Effector memory CD4-positive, alpha-beta T cell (primary cell): ENCODE data around the gene CYRIA.

Experiments used
- DNase-seq, 3 donors: peaks; one replicate each; pipeline ENCODE4 v3.0.0-alpha.2; 2020
- H3K27ac ChIP-seq: 2 replicates; pipeline ENCODE4 v1.7.0; 2013; ENCODE audit warnings: mild to moderate bottlenecking, low read length, moderate library complexity; ENCODE audit not compliant: insufficient read depth, poor library complexity, severe bottlenecking
- H3K27me3 ChIP-seq: replicated peaks from 2 replicates; pipeline ENCODE4 v1.7.0; 2013; ENCODE audit warnings: mild to moderate bottlenecking, low read length; ENCODE audit not compliant: insufficient read depth, control insufficient read depth, poor library complexity, severe bottlenecking
- H3K36me3 ChIP-seq: 2 replicates; pipeline ENCODE4 v1.7.0; 2013; ENCODE audit warnings: mild to moderate bottlenecking, low read length, moderate library complexity; ENCODE audit not compliant: control insufficient read depth, insufficient read depth
- H3K4me1 ChIP-seq: 2 replicates; pipeline ENCODE4 v1.7.0; 2013; ENCODE audit warnings: low read length, mild to moderate bottlenecking; ENCODE audit not compliant: control insufficient read depth, insufficient read depth, poor library complexity, severe bottlenecking
- H3K4me3 ChIP-seq: 2 replicates; pipeline ENCODE4 v1.7.0; 2013; ENCODE audit warnings: low read length, low read depth, mild to moderate bottlenecking; ENCODE audit not compliant: insufficient read depth, poor library complexity, severe bottlenecking
- H3K9me3 ChIP-seq: 2 replicates; pipeline ENCODE4 v1.7.0; 2013; ENCODE audit warnings: mild to moderate bottlenecking, low read length, moderate library complexity; ENCODE audit not compliant: control insufficient read depth

CYRIA gene

GRCh38 chr2:16642088-16642487 is 23.5 kb downstream of the CYRIA start:
- Histone ChIP-seq H3K9me3 (no peaks in the 10 kb centered on the region), H3K4me3 (no peak overlapping the region), H3K4me1 (no peaks in the 10 kb centered on the region), H3K27ac (no peak overlapping the region), H3K27me3 (no peaks in the 10 kb centered on the region), H3K36me3 (no peaks in the 10 kb centered on the region)
- no peak for DNase-seq

- DNase-seq = no peak
- Histone ChIP-seq H3K4me1 (no peaks in the 10 kb centered on the region), H3K4me3 (no peak overlapping the region), H3K27ac (no peak overlapping the region), H3K36me3 (no peaks in the 10 kb centered on the region), H3K27me3 (no peaks in the 10 kb centered on the region), H3K9me3 (no peaks in the 10 kb centered on the region)
Observed at GRCh38 chr2:16641509-16641908, 24.1 kb downstream of the CYRIA start.

- Histone ChIP-seq H3K4me1 (no peaks in the 10 kb centered on the region), H3K36me3 (no peaks in the 10 kb centered on the region), H3K4me3 (no peak overlapping the region), H3K27me3 (no peaks in the 10 kb centered on the region), H3K9me3 (no peaks in the 10 kb centered on the region), H3K27ac (no peak overlapping the region)
- no peak for DNase-seq
Observed at GRCh38 chr2:16640867-16641266, 24.8 kb downstream of the CYRIA start.

- Histone ChIP-seq H3K27ac (no peak overlapping the region), H3K4me1 (no peaks in the 10 kb centered on the region), H3K36me3 (no peaks in the 10 kb centered on the region), H3K27me3 (no peaks in the 10 kb centered on the region), H3K4me3 (no peak overlapping the region), H3K9me3 (no peaks in the 10 kb centered on the region)
- no peak for DNase-seq
Observed at GRCh38 chr2:16640001-16640700, 25.5 kb downstream of the CYRIA start.

GRCh38 chr2:16639431-16639830 is 26.2 kb downstream of the CYRIA start:
- H3K4me3 ChIP-seq = no peak overlapping the region
- no peak for DNase-seq
- no peaks in the 10 kb centered on the region for H3K27me3 ChIP-seq
- H3K36me3 ChIP-seq = no peaks in the 10 kb centered on the region
- H3K27ac ChIP-seq = no peak overlapping the region
- H3K9me3 ChIP-seq = no peaks in the 10 kb centered on the region
- H3K4me1 ChIP-seq = no peaks in the 10 kb centered on the region

- Histone ChIP-seq H3K27ac (no peak overlapping the region), H3K27me3 (no peaks in the 10 kb centered on the region), H3K36me3 (no peaks in the 10 kb centered on the region), H3K4me1 (no peaks in the 10 kb centered on the region), H3K9me3 (no peaks in the 10 kb centered on the region), H3K4me3 (no peak overlapping the region)
- no peak for DNase-seq
Observed at GRCh38 chr2:16638946-16639345, 26.7 kb downstream of the CYRIA start.

- Histone ChIP-seq H3K27ac (no peak overlapping the region), H3K27me3 (no peaks in the 10 kb centered on the region), H3K9me3 (no peaks in the 10 kb centered on the region), H3K4me1 (no peaks in the 10 kb centered on the region), H3K4me3 (no peak overlapping the region), H3K36me3 (no peaks in the 10 kb centered on the region)
- no peak for DNase-seq
Observed at GRCh38 chr2:16637304-16637703, 28.3 kb downstream of the CYRIA start.

- Histone ChIP-seq H3K27ac (no peak overlapping the region), H3K4me3 (no peak overlapping the region), H3K36me3 (no peaks in the 10 kb centered on the region), H3K27me3 (no peaks in the 10 kb centered on the region), H3K4me1 (no peaks in the 10 kb centered on the region), H3K9me3 (no peaks in the 10 kb centered on the region)
- DNase-seq = no peak
Observed at GRCh38 chr2:16635791-16636699, 29.6 kb downstream of the CYRIA start.

GRCh38 chr2:16633621-16634430 is 31.8 kb downstream of the CYRIA start:
- no peak for DNase-seq
- H3K27ac ChIP-seq = no peak overlapping the region
- no peaks in the 10 kb centered on the region for H3K27me3 ChIP-seq
- H3K36me3 ChIP-seq = no peaks in the 10 kb centered on the region
- H3K4me3 ChIP-seq = no peak overlapping the region
- H3K4me1 ChIP-seq = no peaks in the 10 kb centered on the region
- no peaks in the 10 kb centered on the region for H3K9me3 ChIP-seq
